HG03575 (cell line): ENCODE measurements around the gene SBF2.
"Not testable (repeated sequence)": the region's sequence is repeated elsewhere in the genome, so short reads cannot be mapped to it uniquely, and the experiment has no call there.

Source experiments
- ATAC-seq: cut with Tn5 transposase; IDR thresholded peaks from one replicate; pipeline ENCODE4 v1.9.1; 2021; ENCODE audit not compliant: unreplicated experiment, insufficient number of reproducible peaks, low FRiP score; ENCODE audit errors: extremely low read depth

Gene SBF2

DNA sequence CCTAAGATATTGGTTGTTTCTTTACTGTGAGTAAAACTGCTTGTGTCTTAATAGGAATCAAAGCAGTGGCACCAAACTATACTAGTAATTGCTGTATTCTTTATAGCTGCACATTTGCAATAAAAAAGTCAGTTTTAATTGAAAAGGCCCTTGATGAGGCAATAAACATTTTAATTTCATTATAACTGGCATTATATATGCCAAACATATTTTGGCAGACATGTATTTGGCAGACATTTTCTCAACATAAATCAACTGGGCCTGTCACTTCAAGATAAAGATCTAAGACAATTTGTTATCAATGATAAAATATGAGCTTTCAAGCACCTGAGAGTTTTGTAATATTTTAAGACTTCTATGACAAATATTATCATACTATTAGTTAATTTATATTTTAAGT lies 245.7 kb downstream of the SBF2 start:
- ATAC-seq: no peak

- no peak for ATAC-seq
Observed at GRCh38 chr11:10044618-10045017, 249.4 kb downstream of the SBF2 start.

GRCh38 chr11:10042699-10043098 lies 251.3 kb downstream of the SBF2 start:
- no peak for ATAC-seq

DNA sequence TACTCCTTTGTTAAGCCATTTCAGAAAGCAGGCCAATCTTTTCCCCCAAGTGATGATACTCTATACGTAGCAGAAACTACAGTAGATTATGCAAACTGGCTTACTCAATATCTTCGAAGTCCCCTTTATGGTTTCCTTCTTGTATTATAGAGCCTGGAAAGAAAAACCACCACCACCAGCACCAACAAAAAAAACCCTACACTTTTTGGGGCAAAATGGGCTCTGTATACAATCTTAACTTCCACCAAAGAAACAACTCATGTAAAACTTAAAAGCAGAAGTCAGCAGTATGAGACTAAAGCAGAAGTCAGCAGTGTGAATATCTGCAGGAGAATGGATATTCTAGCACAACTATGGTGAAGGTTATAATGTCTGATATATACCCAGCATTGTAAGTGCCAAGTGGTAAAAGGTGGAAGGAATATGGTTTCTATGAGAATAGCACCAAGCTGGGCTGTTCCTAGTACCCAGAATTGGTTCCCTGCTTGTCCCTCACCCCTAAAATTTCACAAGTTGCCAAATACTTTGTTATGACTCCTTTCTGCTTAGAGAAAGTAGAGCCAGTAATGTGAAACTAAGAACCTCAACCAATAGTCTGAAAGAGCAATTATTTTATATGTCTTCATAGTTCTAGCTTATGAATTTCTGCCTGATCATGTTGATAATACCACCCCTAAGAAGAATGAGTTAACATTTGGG lies 252.1 kb downstream of the SBF2 start:
- no peak for ATAC-seq

DNA sequence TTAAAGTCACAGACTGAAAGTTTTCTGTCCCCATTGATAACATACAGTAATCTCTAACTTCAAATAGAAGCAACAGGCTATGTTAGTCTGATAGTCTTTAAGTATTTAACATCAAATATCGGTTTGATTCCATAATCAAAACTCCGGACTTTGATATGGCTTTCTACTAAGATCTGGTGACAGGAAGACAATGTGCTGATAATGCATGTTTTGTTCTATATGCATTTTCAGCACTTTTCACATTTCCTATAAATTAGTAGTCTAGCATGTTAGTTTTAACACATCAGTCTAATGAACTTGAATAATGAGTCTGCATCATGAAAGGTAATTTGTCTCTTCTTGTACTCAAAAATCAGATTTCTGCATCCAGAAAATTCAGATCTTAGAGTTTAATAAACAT lies 252.7 kb downstream of the SBF2 start:
- no peak for ATAC-seq

DNA sequence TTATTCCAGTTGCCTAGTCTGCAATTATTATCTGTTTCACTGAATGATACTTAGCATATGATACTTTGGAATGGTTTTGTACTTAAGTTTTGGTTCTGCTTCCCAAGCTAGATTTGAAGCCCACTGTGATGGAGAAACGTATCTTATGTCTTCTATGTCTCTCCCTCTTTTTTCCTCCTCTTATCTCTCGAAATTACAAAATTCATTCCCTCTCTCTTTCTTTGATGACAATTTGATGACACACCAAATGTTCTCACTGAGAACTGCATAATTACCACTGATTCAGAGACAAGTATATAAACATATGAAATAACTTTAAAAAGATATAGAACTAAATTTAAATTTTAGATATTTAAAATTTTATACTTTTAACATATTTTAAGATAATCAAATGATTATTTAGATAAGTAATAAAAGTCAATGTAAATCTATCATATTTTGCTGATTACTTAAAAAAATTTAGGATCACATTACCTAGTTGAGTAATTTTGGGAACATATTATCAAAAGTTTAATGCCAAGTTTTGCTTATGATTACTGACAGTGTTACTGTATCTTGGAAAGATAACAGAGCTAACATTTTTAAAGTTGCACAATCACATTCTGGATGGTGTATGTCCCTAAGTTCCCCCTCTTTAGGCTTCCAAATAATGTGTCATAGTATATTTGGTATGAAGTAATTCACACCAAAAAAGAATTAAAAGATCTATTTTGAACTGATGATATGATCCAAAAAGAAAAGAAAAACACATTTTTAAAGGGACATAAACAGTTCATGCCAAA lies 255.3 kb downstream of the SBF2 start:
- no peak for ATAC-seq

DNA sequence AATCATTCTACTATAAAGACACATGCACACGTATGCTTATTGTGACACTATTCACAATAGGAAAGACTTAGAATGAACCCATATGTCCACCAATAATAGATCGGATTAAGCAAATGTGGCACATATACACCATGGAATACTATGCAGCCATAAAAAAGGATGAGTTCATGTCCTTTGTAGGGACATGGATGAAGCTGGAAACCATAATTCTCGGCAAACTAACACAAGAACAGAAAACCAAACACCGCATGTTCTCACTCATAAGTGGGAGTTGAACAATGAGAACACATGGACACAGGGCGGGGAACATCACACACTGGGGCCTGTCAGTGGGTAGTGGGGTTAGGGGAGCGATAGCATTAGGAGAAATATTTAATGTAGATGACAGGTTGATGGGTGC lies 258.1 kb downstream of the SBF2 start:
- ATAC-seq: not testable (repeated sequence)

DNA sequence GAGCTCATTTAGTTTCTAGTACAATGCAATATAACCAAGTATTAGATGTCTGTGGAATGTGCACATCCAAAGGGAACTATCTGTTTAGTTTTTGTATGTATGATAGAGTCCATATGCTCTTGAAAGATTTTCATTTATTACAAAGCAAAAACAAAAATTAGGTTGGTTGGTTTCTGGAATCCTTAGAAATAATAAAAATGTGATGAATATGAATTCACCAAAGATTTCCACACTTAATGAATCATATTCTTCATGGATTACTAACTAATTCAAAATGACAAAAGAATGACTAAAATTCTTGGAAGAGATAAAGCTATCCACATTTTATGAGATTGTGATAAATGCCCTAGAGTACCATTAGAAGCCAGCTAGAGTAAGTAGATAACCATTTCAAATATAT lies 261.1 kb downstream of the SBF2 start:
- ATAC-seq: no peak

DNA sequence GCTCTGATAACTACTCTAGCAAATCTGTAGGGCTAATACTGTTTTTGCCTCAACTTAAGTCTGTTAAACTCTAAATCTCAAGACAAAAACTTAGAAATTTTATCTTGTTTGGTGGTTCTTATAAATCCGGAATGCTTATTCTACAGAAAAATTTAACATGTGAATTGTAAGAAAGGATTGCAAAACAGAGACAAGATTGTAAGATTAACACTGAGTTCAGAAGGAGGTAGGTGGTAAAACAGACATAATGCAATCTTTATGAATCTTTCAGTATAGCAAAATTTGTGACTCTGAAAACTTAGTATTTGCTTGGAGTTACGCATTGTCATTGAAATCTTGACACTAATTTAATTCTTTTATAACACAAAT lies 263.9 kb downstream of the SBF2 start:
- ATAC-seq: no peak

DNA sequence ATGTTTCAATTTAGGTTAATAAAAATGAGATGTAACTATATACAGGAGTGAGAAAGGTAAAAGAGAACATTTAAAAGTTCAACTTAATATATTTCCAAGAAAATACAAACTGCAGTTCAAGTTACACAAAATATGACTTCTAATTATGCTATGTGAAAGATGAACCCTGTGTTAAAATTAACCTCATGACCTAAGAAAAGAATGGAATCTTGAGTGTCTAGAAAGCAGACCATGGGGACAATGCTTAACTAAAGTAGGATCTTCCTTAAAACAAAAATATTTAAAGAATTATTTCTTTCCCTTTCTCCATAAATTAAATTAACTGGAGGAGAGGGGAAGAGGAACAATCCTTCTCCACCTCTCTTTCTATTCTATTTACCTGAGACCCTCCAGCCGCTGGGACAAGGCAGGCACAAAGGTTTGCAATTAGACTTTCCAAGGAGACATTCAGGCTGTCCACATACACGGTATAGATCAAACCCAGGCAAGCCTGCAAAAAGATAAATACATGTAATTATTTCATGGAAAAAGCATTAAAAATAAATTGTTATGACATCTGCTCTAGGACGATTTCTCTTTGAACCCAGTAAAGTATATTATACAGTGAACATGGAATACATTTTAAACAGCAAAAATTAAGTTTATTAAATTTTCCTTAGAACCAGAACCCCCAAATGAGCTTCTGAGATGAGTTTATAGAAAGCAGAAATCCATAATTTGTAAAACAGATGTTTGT lies 264.5 kb downstream of the SBF2 start:
- ATAC-seq: no peak

- ATAC-seq: no peak
Observed at GRCh38 chr11:10026514-10026913, 267.5 kb downstream of the SBF2 start.

- ATAC-seq: no peak
Observed at GRCh38 chr11:10023212-10023611, 270.8 kb downstream of the SBF2 start.

DNA sequence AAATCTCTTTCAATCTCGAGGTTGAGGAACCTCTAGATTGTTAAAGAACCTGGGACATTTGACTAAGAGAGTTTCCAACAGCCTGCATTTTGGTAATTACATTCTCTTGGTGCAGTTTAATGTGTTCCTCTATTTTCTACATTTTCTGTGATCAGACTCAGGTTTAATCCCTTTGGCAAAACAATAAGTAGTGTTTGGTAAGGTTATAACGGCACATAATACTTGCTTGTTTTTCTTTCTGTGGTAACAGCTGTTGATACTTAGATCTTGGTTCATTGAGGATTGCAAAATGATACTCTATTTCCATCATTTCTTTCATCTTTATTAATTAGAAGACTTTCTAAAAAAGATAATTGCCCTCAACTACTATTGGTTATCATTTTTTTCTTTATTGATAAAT lies 271.3 kb downstream of the SBF2 start:
- ATAC-seq: no peak

DNA sequence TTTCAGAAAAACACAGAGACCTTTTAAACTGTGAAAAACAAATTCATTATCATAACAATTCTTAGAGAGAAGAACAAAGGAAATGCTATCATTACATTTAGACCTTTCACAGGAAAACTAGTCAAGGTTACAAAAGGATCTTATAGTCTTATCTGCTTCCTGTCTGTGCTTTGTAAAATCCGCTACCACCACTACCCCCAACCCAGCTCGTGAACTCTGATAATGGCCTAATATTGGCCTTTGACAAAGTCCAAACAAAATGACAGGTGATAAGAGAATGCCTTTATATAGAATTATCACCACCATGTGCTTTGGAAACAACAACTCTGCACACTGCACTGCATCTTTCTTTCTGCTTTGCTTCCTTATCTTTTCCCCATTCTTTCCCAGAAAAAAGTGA lies 272.5 kb downstream of the SBF2 start:
- ATAC-seq: no peak

- no peak for ATAC-seq
Observed at GRCh38 chr11:10019906-10020682, 273.9 kb downstream of the SBF2 start.

DNA sequence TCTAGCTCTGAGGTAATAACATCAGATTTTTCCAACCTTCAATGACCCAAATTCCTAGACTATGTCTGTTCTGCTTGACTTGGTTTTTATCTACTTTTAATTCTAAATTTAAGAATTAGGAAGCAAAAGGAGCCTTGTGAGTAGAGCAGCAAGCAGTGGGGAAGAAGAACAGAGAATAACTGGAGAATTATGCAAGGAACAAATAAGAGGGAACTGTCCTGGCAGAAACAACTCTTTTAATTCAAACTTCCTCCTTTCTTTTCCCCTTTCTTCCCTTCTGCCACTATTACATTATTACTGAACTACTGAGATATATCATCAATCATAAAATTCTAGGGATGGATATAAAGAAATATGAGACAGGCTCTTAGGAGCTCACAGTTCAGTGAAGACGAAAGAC lies 276.1 kb downstream of the SBF2 start:
- ATAC-seq: no peak

DNA sequence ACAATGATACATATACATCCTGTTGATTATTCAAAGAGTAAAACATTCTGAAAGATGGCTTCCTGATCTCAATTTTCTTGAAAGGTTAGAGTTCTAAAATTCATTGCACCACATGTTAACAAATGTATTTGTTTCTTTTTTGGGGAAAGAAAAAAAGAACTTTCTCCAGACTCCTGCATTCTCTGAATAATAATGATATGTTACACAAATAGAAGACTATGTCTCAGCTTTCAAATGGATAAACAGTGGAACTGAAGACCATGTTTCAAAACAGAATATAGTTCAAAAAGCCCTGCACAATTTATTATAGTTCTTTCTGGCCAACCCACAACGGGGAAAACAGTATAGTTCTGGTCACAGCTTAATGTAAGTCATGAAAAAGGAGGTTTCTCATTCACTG lies 277.0 kb downstream of the SBF2 start:
- no peak for ATAC-seq

- no peak for ATAC-seq
Observed at GRCh38 chr11:10012068-10012467, 282.0 kb downstream of the SBF2 start.

DNA sequence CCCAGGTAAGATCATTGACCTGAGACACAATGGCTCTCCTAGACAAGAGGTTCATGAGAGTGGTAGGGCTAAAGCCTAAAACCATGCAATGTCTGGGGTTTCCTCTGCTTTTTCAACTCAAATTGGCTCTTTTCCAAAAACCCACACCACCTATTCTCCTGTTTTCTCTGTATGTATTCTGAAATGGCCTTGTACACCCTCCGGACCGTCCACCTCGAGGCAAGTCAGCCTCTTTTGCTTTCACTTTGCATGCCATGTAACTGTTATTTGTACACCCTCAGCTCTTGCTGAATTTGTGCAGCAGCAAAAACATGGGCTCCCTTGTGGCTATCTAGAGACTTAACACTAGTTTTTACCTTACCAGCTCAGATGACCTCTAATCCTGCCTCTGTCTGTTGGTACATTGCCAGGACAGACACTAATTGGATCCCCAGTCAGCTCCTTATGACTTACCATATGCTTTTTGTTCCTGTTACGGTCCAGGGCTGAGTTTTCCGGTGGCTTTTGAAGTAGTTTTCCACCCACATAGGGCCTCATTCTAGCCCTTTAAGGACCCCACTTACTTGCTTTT lies 288.0 kb downstream of the SBF2 start:
- ATAC-seq: no peak
